HUES6 (cell line): ENCODE results near the gene DPM2.

ENCODE experiments used
- H3K27ac ChIP-seq: 2 replicates; pipeline ENCODE4 v1.7.0; 2013; ENCODE audit warnings: low read depth, mild to moderate bottlenecking, low read length, inconsistent platforms
- H3K27me3 ChIP-seq: 2 replicates; pipeline ENCODE4 v1.6.1; 2013; ENCODE audit warnings: low read length; ENCODE audit not compliant: control insufficient read depth, insufficient read depth
- H3K36me3 ChIP-seq: 2 replicates; pipeline ENCODE4 v1.6.1; 2013; ENCODE audit warnings: low read length; ENCODE audit not compliant: control insufficient read depth, insufficient read depth
- H3K4me1 ChIP-seq: 2 replicates; pipeline ENCODE4 v1.6.1; 2013; ENCODE audit warnings: low read length; ENCODE audit not compliant: control insufficient read depth, insufficient read depth
- H3K4me3 ChIP-seq: 2 replicates; pipeline ENCODE4 v1.5.1; 2013; ENCODE audit warnings: low read depth, low read length
- H3K9ac ChIP-seq: one replicate; pipeline ENCODE4 v1.6.1; 2013; ENCODE audit warnings: mild to moderate bottlenecking, low read length
- H3K9me3 ChIP-seq: 2 replicates; pipeline ENCODE4 v1.6.1; 2013; ENCODE audit warnings: low read depth, low read length; ENCODE audit not compliant: control insufficient read depth, insufficient read depth

The DPM2 gene

DNA sequence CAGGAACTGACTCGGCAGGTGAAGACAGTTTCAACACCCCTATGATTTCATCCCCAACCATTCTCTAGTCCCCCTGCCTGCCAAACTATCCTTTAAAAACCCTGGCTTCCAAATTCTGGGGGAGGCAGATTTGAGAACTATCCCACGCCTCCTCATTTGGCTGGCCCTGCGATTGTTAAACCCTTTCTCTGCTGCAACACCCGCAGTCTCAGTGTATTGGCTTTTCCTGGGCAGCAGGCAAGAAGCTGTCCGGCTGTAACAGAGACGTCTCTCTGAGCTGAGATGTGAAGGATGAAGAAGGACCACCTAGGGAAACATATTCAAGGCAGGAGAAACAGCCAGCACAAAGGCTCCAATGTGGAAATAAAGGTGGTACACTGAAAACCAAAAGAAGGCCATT, 44.8 kb downstream of the DPM2 start:
- no peak overlapping the region for H3K27ac ChIP-seq
- peaks cover 67% of the 10 kb centered on the region for H3K36me3 ChIP-seq
- no peak overlapping the region for H3K4me3 ChIP-seq
- no peak overlapping the region for H3K9ac ChIP-seq
- peaks cover 8% of the 10 kb centered on the region; the same call in 1 of the 2 replicates for H3K9me3 ChIP-seq
- no peaks in the 10 kb centered on the region for H3K27me3 ChIP-seq
- H3K4me1 ChIP-seq: peaks cover 16% of the 10 kb centered on the region

DNA sequence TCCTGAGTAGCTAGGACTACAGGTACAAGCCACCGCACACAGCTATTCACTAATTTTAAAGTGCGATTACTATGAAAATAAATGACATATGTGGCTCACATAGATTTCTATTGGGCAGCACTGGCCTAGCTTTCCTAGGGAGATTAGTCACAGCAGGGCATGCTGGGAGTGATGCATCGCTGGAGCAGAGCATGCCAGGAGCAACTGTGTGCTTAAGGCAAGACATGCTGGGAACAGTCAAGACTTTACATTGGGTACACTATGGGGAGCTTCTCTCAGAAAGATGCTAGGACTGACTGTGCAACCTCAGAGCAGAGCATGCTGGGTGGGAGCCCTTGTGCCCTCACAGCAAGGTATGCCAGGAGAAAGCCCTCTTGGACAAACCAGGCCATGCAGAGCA, 47.6 kb downstream of the DPM2 start:
- no peak overlapping the region for H3K27ac ChIP-seq
- H3K36me3 ChIP-seq: peaks cover 70% of the 10 kb centered on the region
- H3K9ac ChIP-seq: no peak overlapping the region
- H3K4me3 ChIP-seq: no peak overlapping the region
- H3K4me1 ChIP-seq: peaks cover 2% of the 10 kb centered on the region; the same call in 1 of the 2 replicates
- peaks cover 8% of the 10 kb centered on the region; the same call in 1 of the 2 replicates for H3K9me3 ChIP-seq
- H3K27me3 ChIP-seq: no peaks in the 10 kb centered on the region

- Histone ChIP-seq H3K9ac (no peak overlapping the region), H3K4me1 (peaks cover 8% of the 10 kb centered on the region; the same call in 1 of the 2 replicates), H3K9me3 (no peaks in the 10 kb centered on the region), H3K27me3 (no peaks in the 10 kb centered on the region), H3K27ac (no peak overlapping the region), H3K36me3 (peaks cover 47% of the 10 kb centered on the region), H3K4me3 (no peak overlapping the region)
Measured at GRCh38 chr9:127887792-127888191, 49.9 kb downstream of the DPM2 start.

DNA sequence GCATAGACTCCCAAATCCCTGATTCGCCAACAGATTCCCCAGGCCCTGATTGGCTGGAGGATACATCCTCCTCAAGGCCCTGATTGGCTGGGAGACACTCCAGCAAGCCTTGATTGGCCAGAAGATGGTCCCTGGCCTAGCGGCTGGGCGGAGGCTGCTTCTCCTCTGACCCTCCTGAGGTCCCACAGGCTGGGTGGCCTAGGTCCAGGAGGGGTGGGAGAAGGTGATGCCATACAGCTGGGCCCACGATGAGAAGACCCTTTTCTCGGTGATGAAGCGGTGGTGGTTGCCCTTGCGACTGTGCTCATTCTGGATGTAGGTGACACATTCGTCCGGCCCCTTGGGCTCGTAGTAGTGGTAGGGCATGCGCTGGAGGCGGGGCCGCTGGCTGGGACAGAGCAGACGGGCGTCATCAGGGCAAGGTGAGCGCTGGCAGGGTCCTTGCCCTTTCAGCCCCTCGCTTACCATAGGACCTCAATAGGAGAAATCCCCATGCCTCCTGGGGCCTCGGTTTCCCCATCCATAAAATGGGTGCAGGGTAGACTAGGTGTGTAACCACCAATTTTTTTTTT, 51.2 kb downstream of the DPM2 start:
- Histone ChIP-seq H3K36me3 (peaks cover 38% of the 10 kb centered on the region), H3K4me1 (peaks cover 13% of the 10 kb centered on the region; the same call in 1 of the 2 replicates), H3K27me3 (no peaks in the 10 kb centered on the region), H3K9me3 (no peaks in the 10 kb centered on the region), H3K4me3 (no peak overlapping the region), H3K27ac (no peak overlapping the region), H3K9ac (no peak overlapping the region)

- no peak overlapping the region for H3K27ac ChIP-seq
- no peaks in the 10 kb centered on the region for H3K27me3 ChIP-seq
- peaks cover 33% of the 10 kb centered on the region for H3K36me3 ChIP-seq
- no peaks in the 10 kb centered on the region for H3K9me3 ChIP-seq
- no peak overlapping the region for H3K4me3 ChIP-seq
- no peak overlapping the region for H3K9ac ChIP-seq
- H3K4me1 ChIP-seq: peaks cover 13% of the 10 kb centered on the region; the same call in 1 of the 2 replicates
Measured at GRCh38 chr9:127885508-127886281, 52.0 kb downstream of the DPM2 start.
